GM12872 (cell line): ENCODE data around the gene LRRIQ1.

Experiments used
- TF ChIP-seq, protein P1 (sequence below): IDR thresholded peaks from 3 replicates; pipeline ENCODE4 v1.5.1; 2011; ENCODE audit warnings: low read depth, mild to moderate bottlenecking, low read length, moderate library complexity; ENCODE audit not compliant: insufficient read depth

Gene LRRIQ1

DNA sequence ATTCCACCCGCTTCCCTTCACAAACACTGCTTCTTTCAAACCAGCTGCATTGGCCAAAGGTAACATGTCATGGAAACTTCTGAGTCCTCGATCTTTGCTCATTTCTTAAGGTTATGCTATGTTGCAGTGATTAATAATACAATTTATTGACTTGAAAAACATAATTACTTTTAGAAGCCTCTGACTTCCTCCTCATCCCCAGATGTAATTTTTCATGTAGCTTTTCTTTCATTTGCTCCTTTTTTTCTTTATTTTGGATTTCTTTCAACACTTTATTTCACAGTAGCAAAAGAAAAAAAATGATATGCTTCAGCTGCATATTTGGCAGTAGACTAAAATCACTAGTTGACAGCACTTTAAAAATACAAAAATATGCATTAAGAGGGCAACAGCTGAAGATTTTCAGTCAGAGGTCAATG lies 116.2 kb downstream of the LRRIQ1 start:
- TF ChIP-seq, protein P1, sequence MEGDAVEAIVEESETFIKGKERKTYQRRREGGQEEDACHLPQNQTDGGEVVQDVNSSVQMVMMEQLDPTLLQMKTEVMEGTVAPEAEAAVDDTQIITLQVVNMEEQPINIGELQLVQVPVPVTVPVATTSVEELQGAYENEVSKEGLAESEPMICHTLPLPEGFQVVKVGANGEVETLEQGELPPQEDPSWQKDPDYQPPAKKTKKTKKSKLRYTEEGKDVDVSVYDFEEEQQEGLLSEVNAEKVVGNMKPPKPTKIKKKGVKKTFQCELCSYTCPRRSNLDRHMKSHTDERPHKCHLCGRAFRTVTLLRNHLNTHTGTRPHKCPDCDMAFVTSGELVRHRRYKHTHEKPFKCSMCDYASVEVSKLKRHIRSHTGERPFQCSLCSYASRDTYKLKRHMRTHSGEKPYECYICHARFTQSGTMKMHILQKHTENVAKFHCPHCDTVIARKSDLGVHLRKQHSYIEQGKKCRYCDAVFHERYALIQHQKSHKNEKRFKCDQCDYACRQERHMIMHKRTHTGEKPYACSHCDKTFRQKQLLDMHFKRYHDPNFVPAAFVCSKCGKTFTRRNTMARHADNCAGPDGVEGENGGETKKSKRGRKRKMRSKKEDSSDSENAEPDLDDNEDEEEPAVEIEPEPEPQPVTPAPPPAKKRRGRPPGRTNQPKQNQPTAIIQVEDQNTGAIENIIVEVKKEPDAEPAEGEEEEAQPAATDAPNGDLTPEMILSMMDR = no peak

GRCh38 chr12:85155791-85156190 lies 119.6 kb downstream of the LRRIQ1 start:
- TF ChIP-seq, protein P1 = 0 out of 3 replicates have a peak, but pooled peaks have one; percentile 2

GRCh38 chr12:85156569-85156968 lies 120.4 kb downstream of the LRRIQ1 start:
- TF ChIP-seq, protein P1 = no peak

GRCh38 chr12:85157035-85157603 lies 121.0 kb downstream of the LRRIQ1 start:
- TF ChIP-seq, protein P1 = no peak

GRCh38 chr12:85163752-85164321 lies 127.7 kb downstream of the LRRIQ1 start:
- TF ChIP-seq, protein P1 = no peak

DNA sequence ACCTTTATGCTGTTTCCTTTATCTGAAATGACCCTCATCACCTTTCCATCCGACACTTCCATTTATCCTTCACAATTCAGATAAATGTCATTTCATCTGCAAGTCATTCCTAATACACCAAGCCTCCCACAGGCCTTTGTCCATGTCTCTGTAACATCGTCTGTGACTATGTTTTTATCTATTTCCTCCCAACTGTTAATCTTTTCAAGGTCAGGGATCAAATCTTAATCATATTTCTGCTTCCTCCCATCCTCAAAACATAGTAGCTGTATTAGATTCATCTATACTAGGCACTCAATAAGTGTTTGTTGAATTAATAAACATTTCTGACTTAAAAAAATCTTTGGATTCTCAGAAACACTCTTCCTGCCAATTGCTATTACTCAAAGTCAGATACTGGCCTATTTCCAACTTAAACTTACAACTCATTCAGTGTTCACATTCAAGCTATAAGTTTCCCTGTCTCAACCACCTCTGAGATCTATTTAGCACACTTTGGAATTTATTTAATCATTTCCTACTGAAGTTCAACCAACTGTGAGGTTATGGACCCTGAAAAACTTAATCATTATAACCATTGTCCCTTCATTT lies 143.6 kb downstream of the LRRIQ1 start:
- TF ChIP-seq, protein P1 = no peak

GRCh38 chr12:85182699-85183098 lies 146.5 kb downstream of the LRRIQ1 start:
- TF ChIP-seq, protein P1 = no peak
